Sigmoid colon (tissue), 7 donors: ENCODE data around the gene MEF2A. TPM values are rescaled to one million over a fixed set of nuclear protein-coding genes. Genes with fewer than 3 reads are reported as not detected.

Source experiments
- DNase-seq: peaks from one replicate; pipeline ENCODE4 v3.0.0-alpha.2; 2019
- H3K27ac ChIP-seq, 4 donors: fragments of 200-600 bp; sonication (generic); one replicate each; pipeline ENCODE4 v1.5.1; 2016 to 2019; ENCODE audit warnings: mild to moderate bottlenecking in 1 of 4
- H3K27me3 ChIP-seq, 3 donors: fragments of 200-600 bp; sonication (generic); one replicate each; pipeline ENCODE4 v1.5.1; 2019; ENCODE audit warnings: mild to moderate bottlenecking in 1 of 3
- H3K36me3 ChIP-seq, 4 donors: fragments of 200-600 bp; sonication (generic); one replicate each; pipeline ENCODE4 v1.5.1; 2016 to 2019
- H3K4me1 ChIP-seq, 4 donors: fragments of 200-600 bp; sonication (generic); one replicate each; pipeline ENCODE4 v1.5.1; 2017 to 2019
- H3K4me3 ChIP-seq, 4 donors: fragments of 200-600 bp; sonication (generic); one replicate each; pipeline ENCODE4 v1.5.1; 2017 to 2019; ENCODE audit warnings: mild to moderate bottlenecking in 2 of 4, moderate library complexity in 1 of 4
- H3K9me3 ChIP-seq, 4 donors: fragments of 200-600 bp in 3 of 4; sonication (generic) in 3 of 4; one replicate each; pipeline versions ENCODE4 v1.5.1 to v1.6.1; 2013 to 2019
- EP300 ChIP-seq, 4 donors: sonication (generic); formaldehyde crosslinking; IDR thresholded peaks; one replicate each; pipeline ENCODE4 v1.6.1; 2017; ENCODE audit warnings: antibody characterized with exemption in 4 of 4
- POLR2A ChIP-seq, 2 donors: fragments of 450-650 bp; IDR thresholded peaks; one replicate each; pipeline ENCODE4 v1.6.1; 2016; ENCODE audit warnings: antibody characterized with exemption in 2 of 2, mild to moderate bottlenecking in 2 of 2, moderate library complexity in 2 of 2
- POLR2AphosphoS5 ChIP-seq, 4 donors: sonication (generic); formaldehyde crosslinking; IDR thresholded peaks; one replicate each; pipeline ENCODE4 v1.6.1; 2017; ENCODE audit warnings: antibody characterized with exemption in 4 of 4
- WGBS, 2 donors: extraction: QIAGEN DNeasy Blood & Tissue Kit; methylation state at CpG; one replicate each; pipeline ENCODE4 v1.1.7; 2013; 5-methylcytosine and 5-hydroxymethylcytosine counted together
- intact Hi-C: fragments of 100-400 bp; cut with DNase I; formaldehyde crosslinking; loops from one replicate; pipeline ENCODE4 v1.15.1; 2023
- polyA plus RNA-seq, 3 donors: library from polyadenylated mRNA; stranded (reverse); fragments of 200-250 nt; gene quantifications; one replicate each; pipeline ENCODE4 v1.2.3, GENCODE V29; 2013
- small RNA-seq, 3 donors: library from RNA; depleted of rRNA; stranded (forward); fragments of <200 nt; gene quantifications; one replicate each; pipeline ENCODE3, GENCODE V24; 2016
- total RNA-seq, 4 donors: library from RNA; depleted of rRNA; stranded (reverse); fragments of >200 nt; gene quantifications; one replicate each; pipeline ENCODE4 v1.1.0, GENCODE V29; 2016
- TF ChIP-seq, protein P1 (sequence below), 4 experiments: fragments of 450-650 bp in 3 of 4; fragments of 200-600 bp in 1 of 4; IDR thresholded peaks; one replicate each; pipeline ENCODE4 v1.5.1; 2016 to 2019; ENCODE audit warnings: antibody characterized with exemption in 4 of 4, mild to moderate bottlenecking in 3 of 4, moderate library complexity in 2 of 4
- donor health status: healthy with polysubstance abuse.
- donor health status: Bipolar disorder and iron deficiency.
- donor health status: healthy.

MEF2A gene
- total and polyA plus RNA-seq, 7 donors = 11.6 to 123 (median 78.8) TPM

DNA sequence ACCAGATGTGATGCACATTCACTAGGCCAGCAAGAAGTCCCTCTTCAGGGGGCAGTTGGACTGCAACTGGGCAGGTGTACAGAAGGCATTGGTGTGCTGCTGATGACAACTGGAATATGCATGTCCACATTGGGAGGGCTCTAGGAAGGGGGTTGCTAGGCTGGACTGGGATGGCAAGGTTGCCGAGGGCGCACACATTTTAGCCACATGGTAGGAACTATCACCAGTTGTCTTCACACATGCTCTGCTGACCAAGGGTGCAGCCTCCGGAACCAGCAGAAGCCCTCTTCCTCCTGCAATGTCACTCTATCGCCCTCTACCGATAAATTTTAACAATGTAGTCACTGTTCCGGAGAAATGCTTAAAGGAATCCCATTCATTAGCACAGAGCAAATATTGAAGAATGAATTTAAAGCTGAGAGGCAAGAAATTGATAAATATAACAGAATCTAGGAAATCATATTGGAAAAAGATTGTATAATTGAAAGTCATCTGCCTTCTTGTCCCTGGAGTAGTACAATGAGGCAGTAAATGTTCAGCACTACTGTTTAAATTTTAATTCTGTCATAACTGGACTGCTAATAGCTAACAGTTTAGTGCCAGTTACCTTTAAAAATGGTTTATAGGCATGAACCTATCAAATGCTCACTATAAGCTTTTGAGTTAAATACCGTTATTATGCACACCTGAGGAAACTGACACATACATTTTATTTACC lies 190.1 kb downstream of the MEF2A start:
- DNase-seq = peak; percentile 74
- Histone ChIP-seq H3K4me1 (no peaks in the 10 kb centered on the region), H3K4me3 (no peak overlapping the region), H3K9me3 (no peaks in the 10 kb centered on the region), H3K36me3 (no peaks in the 10 kb centered on the region), H3K27me3 (no peaks in the 10 kb centered on the region), H3K27ac (no peak overlapping the region)
- TF ChIP-seq, protein P1, sequence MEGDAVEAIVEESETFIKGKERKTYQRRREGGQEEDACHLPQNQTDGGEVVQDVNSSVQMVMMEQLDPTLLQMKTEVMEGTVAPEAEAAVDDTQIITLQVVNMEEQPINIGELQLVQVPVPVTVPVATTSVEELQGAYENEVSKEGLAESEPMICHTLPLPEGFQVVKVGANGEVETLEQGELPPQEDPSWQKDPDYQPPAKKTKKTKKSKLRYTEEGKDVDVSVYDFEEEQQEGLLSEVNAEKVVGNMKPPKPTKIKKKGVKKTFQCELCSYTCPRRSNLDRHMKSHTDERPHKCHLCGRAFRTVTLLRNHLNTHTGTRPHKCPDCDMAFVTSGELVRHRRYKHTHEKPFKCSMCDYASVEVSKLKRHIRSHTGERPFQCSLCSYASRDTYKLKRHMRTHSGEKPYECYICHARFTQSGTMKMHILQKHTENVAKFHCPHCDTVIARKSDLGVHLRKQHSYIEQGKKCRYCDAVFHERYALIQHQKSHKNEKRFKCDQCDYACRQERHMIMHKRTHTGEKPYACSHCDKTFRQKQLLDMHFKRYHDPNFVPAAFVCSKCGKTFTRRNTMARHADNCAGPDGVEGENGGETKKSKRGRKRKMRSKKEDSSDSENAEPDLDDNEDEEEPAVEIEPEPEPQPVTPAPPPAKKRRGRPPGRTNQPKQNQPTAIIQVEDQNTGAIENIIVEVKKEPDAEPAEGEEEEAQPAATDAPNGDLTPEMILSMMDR (IDR thresholded peaks at IDR 0.05) = peak; percentile 52 to 87 (median 64)
- no peak for TF ChIP-seq POLR2AphosphoS5 (IDR thresholded peaks at IDR 0.05)
- 6 to 15% methylated on average over 7 of the region's 7 CpGs for WGBS, 2 donors
- intact Hi-C loops = loop anchor here (5.0 kb wide), 2 partner anchors 469 to 484 kb away; no protein-coding TSS in a partner anchor

DNA sequence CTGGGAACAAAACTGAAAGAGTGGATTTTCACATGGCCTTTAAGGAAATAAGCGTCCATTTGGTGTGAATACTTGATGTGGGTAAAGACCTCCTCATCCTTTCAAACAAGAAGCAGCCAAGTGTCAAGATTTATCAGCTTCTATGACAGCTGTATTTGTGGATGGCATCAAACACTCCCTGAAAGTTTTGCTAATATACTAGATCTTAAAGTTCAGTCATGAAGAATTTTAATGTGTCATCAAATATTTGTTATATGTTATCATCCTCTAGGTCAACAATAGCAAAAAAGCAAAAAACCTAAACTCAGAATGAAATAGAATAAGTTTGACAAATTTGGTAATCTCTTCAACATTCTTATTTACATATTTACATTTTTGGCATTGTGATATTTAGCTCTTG lies 196.5 kb downstream of the MEF2A start:
- WGBS, 2 donors = 95 to 96% methylated on average over 1 of the region's 1 CpG
- TF ChIP-seq EP300 (IDR thresholded peaks at IDR 0.05) = no peak
- TF ChIP-seq POLR2AphosphoS5 (IDR thresholded peaks at IDR 0.05) = no peak
- no peaks in the 10 kb centered on the region for H3K36me3 ChIP-seq
- no peaks in the 10 kb centered on the region for H3K4me1 ChIP-seq
- no peaks in the 10 kb centered on the region for H3K27me3 ChIP-seq
- no peak for DNase-seq
- no peak overlapping the region for H3K4me3 ChIP-seq
- intact Hi-C loops = no loop called here
- H3K9me3 ChIP-seq = no peaks in the 10 kb centered on the region
- H3K27ac ChIP-seq = no peak overlapping the region

DNA sequence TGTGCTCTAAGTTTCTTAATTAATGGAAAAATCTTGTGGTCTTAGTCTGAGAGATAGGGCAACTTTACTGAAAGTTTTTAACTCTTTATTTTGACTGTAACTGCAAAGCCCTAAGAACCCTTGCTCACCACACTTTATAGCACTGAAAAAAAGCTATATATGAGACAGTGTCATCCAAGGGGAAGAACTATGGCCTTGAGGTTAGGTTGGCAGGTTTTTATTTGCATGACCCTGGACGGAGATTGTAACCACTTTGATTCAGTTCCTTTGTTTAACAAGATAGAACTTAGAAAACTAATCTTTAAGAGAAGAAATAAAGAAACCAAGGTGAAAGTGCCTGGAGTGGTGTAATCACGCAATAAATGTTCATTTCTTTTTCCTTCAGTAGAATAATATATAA lies 198.0 kb downstream of the MEF2A start:
- intact Hi-C loops = no loop called here
- WGBS, 2 donors = 62 to 72% methylated on average over 2 of the region's 2 CpGs
- H3K36me3 ChIP-seq = no peaks in the 10 kb centered on the region
- H3K27ac ChIP-seq = no peak overlapping the region
- no peak for DNase-seq
- no peaks in the 10 kb centered on the region for H3K4me1 ChIP-seq
- H3K27me3 ChIP-seq = no peaks in the 10 kb centered on the region
- no peak for TF ChIP-seq POLR2AphosphoS5 (IDR thresholded peaks at IDR 0.05)
- TF ChIP-seq EP300 (IDR thresholded peaks at IDR 0.05) = no peak
- no peak for TF ChIP-seq POLR2A (IDR thresholded peaks at IDR 0.05)
- TF ChIP-seq, protein P1 (IDR thresholded peaks at IDR 0.05) = no peak
- H3K4me3 ChIP-seq = no peak overlapping the region
- no peaks in the 10 kb centered on the region for H3K9me3 ChIP-seq

DNA sequence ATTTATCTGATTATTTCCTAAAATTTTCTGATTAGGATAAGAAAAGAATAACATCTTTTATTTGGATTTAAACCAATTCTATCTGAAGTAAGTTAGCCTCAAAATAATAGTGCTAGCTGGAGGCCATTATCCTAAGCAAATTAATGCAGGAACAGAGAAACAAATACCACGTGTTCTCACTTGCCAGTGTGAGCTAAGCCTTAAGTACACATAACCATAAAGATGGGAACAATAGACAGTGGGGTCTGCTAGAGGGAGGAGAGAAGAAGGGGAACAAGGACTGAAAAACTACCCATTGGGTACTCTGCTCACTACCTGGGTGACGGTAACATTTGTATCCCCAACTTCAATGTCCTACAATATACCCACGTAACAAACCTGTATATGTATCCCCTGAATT lies 198.7 kb downstream of the MEF2A start:
- Histone ChIP-seq H3K27me3 (no peaks in the 10 kb centered on the region), H3K9me3 (no peaks in the 10 kb centered on the region), H3K36me3 (no peaks in the 10 kb centered on the region), H3K4me1 (no peaks in the 10 kb centered on the region), H3K4me3 (no peak overlapping the region), H3K27ac (no peak overlapping the region)
- 83 to 84% methylated on average over 3 of the region's 3 CpGs for WGBS, 2 donors
- intact Hi-C loops = no loop called here
- DNase-seq = no peak
- TF ChIP-seq, protein P1 (IDR thresholded peaks at IDR 0.05) = no peak

Small RNAs within 50 kb of the gene (small RNA-seq; reads per million reads assigned to genes)
- gene RF00019 = 0 reads per million in 3 donors

Other genes starting within 250 kb of the MEF2A start
- 10 to 100 TPM in 1 of 4 donors, 1 to 10 TPM in 3; 7.1 to 15.3 (median 8.8) TPM for gene LYSMD4, start 167.5 kb downstream of the MEF2A start, total RNA-seq
- gene LYSMD4, start 167.5 kb downstream of the MEF2A start, polyA plus RNA-seq = 1 to 10 TPM; 5.1 to 6.1 (median 6.0) TPM